AG04450 (cell line): ENCODE measurements around the gene AFMID. TPM values are rescaled to one million over a fixed set of nuclear protein-coding genes. Genes with fewer than 3 reads are reported as not detected.
A peak's percentile ranks its signal among the peaks of the same experiment; 100 is the strongest.

Experiments
- CTCF ChIA-PET: fragments of 300-600, 350-600 bp; formaldehyde crosslinking; extraction: SDS; loops from one replicate; lab custom pipeline; 2022; ENCODE audit warnings: antibody characterized with exemption, inconsistent platforms; lab: Charles Lee
- POLR2A ChIA-PET: fragments of 350-600 bp; formaldehyde crosslinking; extraction: SDS; loops from one replicate; lab custom pipeline; 2021; ENCODE audit warnings: antibody characterized with exemption, inconsistent platforms; lab: Yijun Ruan, JAX
- DNase-seq: peaks from one replicate; pipeline ENCODE4 v3.0.0-alpha.2; 2011; ENCODE audit warnings: low read depth, low spot score
- H3K27ac ChIP-seq: one replicate; pipeline ENCODE4 v1.5.1; 2012; ENCODE audit warnings: low read depth, low read length, control low read depth
- H3K27me3 ChIP-seq: one replicate; pipeline ENCODE4 v1.6.0; 2012; ENCODE audit warnings: low read length; ENCODE audit not compliant: control insufficient read depth, insufficient read depth
- H3K4me3 ChIP-seq: 2 replicates; pipeline ENCODE4 v1.5.1; 2011; ENCODE audit warnings: mild to moderate bottlenecking, low read depth, low read length, control low read depth
- H3K9me3 ChIP-seq: 2 replicates; pipeline ENCODE4 v1.5.1; 2012; ENCODE audit warnings: low read length; ENCODE audit not compliant: control insufficient read depth, insufficient read depth
- polyA plus RNA-seq: library from polyadenylated mRNA; depleted of rRNA; stranded (reverse); fragments of >200 nt; gene quantifications from 2 replicates; pipeline ENCODE4 v1.2.3, GENCODE V29; 2011
- TF ChIP-seq, protein P1 (sequence below): IDR thresholded peaks from 2 replicates; pipeline ENCODE4 v1.5.1; 2011; ENCODE audit warnings: low read depth, low read length, control low read depth, inconsistent platforms

Gene AFMID
- polyA plus RNA-seq, 1 experiment, result 26.2 TPM

DNA sequence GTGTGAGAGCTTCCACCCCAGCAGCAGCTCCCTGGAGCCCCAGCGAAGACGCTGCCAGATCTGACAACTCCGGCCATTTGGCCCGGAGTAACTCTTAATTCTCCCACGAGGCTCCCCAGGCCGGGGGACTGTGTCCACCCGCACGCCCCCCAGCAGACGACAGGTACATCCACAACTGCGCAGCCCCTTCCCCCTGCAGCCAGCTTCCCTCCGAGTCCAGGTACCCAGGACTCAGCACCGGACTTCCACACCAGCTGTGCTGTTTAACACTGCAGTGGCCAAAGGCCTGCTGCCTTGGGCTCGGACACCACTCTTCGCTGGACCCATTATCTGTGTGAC, 11.6 kb upstream of the AFMID start:
- ChIA-PET POLR2A (no interaction called here), CTCF (interaction anchor here (0.9 to 2.1 kb wide), 5 partner anchors 10 to 65 kb away, joined by 3 to 13 read pairs (median 5); partner anchors contain the start of genes AFMID and TK1)
- H3K27me3 ChIP-seq, result no peaks in the 10 kb centered on the region
- H3K27ac ChIP-seq, result no peak overlapping the region
- no peak overlapping the region for H3K4me3 ChIP-seq
- TF ChIP-seq, protein P1, sequence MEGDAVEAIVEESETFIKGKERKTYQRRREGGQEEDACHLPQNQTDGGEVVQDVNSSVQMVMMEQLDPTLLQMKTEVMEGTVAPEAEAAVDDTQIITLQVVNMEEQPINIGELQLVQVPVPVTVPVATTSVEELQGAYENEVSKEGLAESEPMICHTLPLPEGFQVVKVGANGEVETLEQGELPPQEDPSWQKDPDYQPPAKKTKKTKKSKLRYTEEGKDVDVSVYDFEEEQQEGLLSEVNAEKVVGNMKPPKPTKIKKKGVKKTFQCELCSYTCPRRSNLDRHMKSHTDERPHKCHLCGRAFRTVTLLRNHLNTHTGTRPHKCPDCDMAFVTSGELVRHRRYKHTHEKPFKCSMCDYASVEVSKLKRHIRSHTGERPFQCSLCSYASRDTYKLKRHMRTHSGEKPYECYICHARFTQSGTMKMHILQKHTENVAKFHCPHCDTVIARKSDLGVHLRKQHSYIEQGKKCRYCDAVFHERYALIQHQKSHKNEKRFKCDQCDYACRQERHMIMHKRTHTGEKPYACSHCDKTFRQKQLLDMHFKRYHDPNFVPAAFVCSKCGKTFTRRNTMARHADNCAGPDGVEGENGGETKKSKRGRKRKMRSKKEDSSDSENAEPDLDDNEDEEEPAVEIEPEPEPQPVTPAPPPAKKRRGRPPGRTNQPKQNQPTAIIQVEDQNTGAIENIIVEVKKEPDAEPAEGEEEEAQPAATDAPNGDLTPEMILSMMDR, result no peak
- H3K9me3 ChIP-seq, result peaks cover 3% of the 10 kb centered on the region; the same call in 1 of the 2 replicates
- DNase-seq, result no peak

DNA sequence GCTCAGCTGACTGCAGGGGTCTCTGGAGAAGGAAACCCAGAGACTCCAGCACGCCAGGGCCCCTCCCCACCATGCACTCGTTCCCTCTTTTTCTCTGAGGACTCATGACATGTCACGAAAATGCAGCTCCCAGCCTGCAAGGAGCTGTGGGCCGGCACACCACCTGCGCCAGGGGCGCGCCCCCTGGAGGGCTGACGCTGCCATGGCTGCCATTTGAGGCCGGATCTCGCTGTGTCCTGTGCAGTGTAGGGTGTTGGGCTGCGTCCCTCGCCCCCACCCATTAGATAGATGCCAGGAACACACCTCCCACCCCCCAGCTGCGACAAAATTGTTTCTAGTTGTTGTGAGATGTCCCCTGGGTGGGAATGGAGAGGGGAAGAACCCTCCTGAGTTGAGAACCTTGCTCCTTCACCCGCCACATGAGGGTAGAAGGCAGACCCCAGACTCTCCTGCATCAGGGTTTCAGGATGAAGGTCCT, 10.6 kb upstream of the AFMID start:
- Histone ChIP-seq H3K9me3 (peaks cover 3% of the 10 kb centered on the region; the same call in 1 of the 2 replicates), H3K27ac (no peak overlapping the region), H3K4me3 (no peak overlapping the region), H3K27me3 (no peaks in the 10 kb centered on the region)
- ChIA-PET CTCF (interaction anchor here (0.6 to 1.8 kb wide), 10 partner anchors 10 to 1596 kb away, joined by 3 to 31 read pairs (median 4); partner anchors contain the start of genes AFMID and TK1), POLR2A (no interaction called here)
- TF ChIP-seq, protein P1, result peak; percentile 95
- no peak for DNase-seq

DNA sequence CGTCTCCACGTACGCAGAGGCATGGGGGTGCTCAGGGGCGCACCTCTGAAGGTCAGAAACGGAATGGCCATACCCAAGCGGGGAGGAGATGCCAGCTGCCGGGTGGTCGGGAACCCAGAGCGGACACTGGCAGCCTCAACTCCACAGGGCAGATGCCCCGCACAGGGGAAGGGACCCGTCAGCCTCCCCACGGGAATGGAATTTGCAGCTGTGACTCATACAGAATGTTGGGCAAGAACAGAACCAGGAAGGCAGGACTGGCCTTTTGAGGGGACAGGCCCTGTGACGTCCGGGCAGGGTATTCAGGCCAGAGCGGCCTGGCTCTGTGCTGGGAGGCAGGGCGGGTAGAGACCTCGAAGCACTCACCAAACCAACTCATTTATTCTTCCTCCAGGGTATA, 7.8 kb upstream of the AFMID start:
- POLR2A ChIA-PET, result no interaction called here
- Histone ChIP-seq H3K4me3 (no peak overlapping the region), H3K9me3 (peaks cover 3% of the 10 kb centered on the region; the same call in 1 of the 2 replicates), H3K27me3 (no peaks in the 10 kb centered on the region), H3K27ac (peak overlapping the region; percentile 61)
- DNase-seq, result peak; percentile 23
- TF ChIP-seq, protein P1, result no peak
- CTCF ChIA-PET, result interaction anchor here (0.9 kb wide), 1 partner anchor 8 kb away, joined by 3 read pairs; the partner anchor contains the start of gene AFMID

DNA sequence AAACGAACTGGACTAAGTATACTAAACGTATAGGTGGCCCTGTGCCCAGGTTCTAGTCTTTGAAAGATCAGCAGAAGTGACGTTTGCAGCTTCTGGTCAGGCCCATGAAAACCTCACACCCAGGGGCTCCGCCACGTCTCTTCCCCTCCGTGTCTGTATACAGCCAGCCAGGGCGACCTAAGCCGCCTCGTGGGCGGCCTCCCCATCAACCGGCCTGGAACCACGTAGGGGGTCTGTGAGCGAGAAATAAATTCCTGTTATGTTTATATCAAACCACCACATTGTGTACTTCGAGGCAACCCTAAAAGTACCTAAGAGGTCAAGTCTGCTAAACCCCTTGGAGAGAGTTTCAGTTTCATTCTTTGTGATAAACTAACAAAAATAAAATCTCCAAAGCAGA, 7.1 kb upstream of the AFMID start:
- POLR2A ChIA-PET, result no interaction called here
- H3K4me3 ChIP-seq, result peak overlapping the region; percentile 22
- peak overlapping the region; percentile 61 for H3K27ac ChIP-seq
- CTCF ChIA-PET, result interaction anchor here (0.5 kb wide), 1 partner anchor 11 kb away, joined by 3 read pairs; no protein-coding TSS in a partner anchor
- no peak for DNase-seq
- TF ChIP-seq, protein P1, result no peak
- H3K27me3 ChIP-seq, result no peaks in the 10 kb centered on the region
- peaks cover 3% of the 10 kb centered on the region; the same call in 1 of the 2 replicates for H3K9me3 ChIP-seq

DNA sequence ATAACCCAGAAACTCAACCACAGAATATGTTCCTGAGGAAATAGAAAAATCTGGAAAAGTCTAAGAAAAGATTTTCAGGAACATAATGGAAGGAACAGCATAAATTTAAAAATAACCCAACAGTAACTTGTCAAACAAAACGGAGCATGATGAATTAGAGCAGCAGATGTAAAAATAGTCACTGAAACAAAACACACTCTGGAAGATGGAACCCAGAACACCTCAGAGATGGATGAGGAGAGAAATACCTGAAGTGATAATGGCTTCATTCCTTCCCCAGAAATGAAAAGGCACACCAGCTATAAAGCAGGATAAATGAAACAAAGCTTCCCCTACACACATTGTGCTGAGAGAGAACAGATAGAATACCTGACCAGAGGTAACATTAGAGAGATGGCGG, 6.7 kb upstream of the AFMID start:
- no peak for DNase-seq
- Histone ChIP-seq H3K27ac (no peak overlapping the region), H3K9me3 (peaks cover 3% of the 10 kb centered on the region; the same call in 1 of the 2 replicates), H3K4me3 (no peak overlapping the region), H3K27me3 (no peaks in the 10 kb centered on the region)
- TF ChIP-seq, protein P1, result no peak
- ChIA-PET CTCF (interaction anchor here (0.5 kb wide), 1 partner anchor 11 kb away, joined by 3 read pairs; no protein-coding TSS in a partner anchor), POLR2A (no interaction called here)
